ENCODE measurements around the gene DNAH5. TPM values are rescaled to one million over a fixed set of nuclear protein-coding genes. Genes with fewer than 3 reads are reported as not detected.

DNAH5 gene
- polyA plus RNA-seq, 3 donors = not detected

DNA sequence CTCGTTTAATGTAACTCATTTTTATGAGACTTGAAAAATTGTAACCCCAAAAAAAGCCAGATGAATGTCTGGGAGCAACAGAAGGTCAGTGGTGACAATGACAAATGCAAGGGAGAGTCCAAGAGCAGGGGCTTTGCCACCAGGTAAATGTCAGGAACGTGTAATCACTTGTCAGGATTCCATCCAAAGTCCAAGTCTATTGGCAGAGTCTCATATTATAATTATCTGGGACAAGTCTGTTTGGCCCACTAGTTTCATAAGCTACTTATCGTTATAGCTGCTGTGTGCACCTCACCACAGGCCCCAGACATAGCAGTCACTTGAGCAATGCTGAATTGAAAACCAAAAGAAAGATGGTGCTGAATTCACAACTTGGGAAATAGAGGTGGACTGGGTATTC lies 180.8 kb downstream of the DNAH5 start:
- Histone ChIP-seq H3K79me2 (ENCODE audit: insufficient read depth, low read length) (no peaks in the 10 kb centered on the region), H3K4me2 (replicated peaks; ENCODE audit: extremely low read depth, low read length, poor library complexity, severe bottlenecking) (no peak overlapping the region), H4K20me1 (ENCODE audit: insufficient read depth, low read length) (no peaks in the 10 kb centered on the region), H3K9me3 (replicated peaks in 1 of 2; ENCODE audit: control insufficient read depth in 1 of 2, insufficient read depth in 1 of 2, low read length in 2 of 2) (no peaks in the 10 kb centered on the region), H3K36me3 (replicated peaks in 1 of 2; ENCODE audit: control insufficient read depth in 1 of 2, insufficient read depth in 2 of 2, low read length in 2 of 2) (no peaks in the 10 kb centered on the region), H3K27me3 (ENCODE audit: control insufficient read depth in 2 of 2, insufficient read depth in 2 of 2, low read length in 2 of 2) (no peaks in the 10 kb centered on the region), H3K4me1 (ENCODE audit: control insufficient read depth in 1 of 2, insufficient read depth in 2 of 2, low read length in 2 of 2) (no peaks in the 10 kb centered on the region), H2AFZ (ENCODE audit: insufficient read depth, low read depth, low read length, poor library complexity, severe bottlenecking) (no peak overlapping the region), H3K4me3 (replicated peaks in 1 of 3; ENCODE audit: low read depth in 2 of 3, low read length in 3 of 3) (no peak overlapping the region), H3K27ac (ENCODE audit: low read depth in 1 of 2, low read length in 2 of 2) (no peak overlapping the region), H3K9ac (ENCODE audit: insufficient read depth, low read length, poor library complexity, severe bottlenecking) (no peak overlapping the region)
- Mint-ChIP-seq H3K36me3 (no peaks in the 10 kb centered on the region), H3K27ac (no peak overlapping the region), H3K4me3 (no peak overlapping the region), H3K27me3 (ENCODE audit: low read depth in 3 of 3) (peaks cover 0 to under 1% (median 0%) of the 10 kb centered on the region in 3 donors), H3K9me3 (peaks cover 0 to 15% (median 9%) of the 10 kb centered on the region in 7 donors), H3K4me1 (no peaks in the 10 kb centered on the region)
- intact Hi-C loops (cut with micrococcal nuclease) = no loop called here
- WGBS (ENCODE audit: insufficient coverage) = 80% methylated on average over 1 of the region's 3 CpGs
- no peak for DNase-seq
- TF ChIP-seq CTCF (IDR thresholded peaks at IDR 0.05) = no peak

DNA sequence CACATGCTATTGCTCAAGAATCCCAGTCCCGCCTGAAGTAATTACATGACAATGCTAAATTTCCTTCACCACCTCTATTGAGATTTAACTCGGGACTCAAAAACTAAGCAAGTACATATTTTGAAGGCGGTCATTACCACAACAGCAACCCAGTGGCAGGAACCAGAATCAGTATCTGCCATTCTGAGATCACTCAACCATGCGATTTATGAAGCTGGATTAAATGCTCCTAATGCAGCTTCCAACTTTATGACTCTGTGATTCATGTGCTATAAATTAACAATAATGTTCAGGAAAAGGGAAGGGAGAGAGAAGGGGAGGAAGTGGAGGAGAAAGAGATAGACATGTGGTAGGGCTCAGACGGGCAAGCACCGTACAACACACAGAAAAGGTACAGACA lies 194.7 kb downstream of the DNAH5 start:
- peaks cover 0 to 1% (median 0%) of the 10 kb centered on the region in 3 donors for H3K27me3 Mint-ChIP-seq (ENCODE audit: low read depth in 3 of 3)
- Histone ChIP-seq H3K79me2 (ENCODE audit: insufficient read depth, low read length) (no peaks in the 10 kb centered on the region), H3K9me3 (replicated peaks in 1 of 2; ENCODE audit: control insufficient read depth in 1 of 2, insufficient read depth in 1 of 2, low read length in 2 of 2) (no peaks in the 10 kb centered on the region), H3K4me1 (ENCODE audit: control insufficient read depth in 1 of 2, insufficient read depth in 2 of 2, low read length in 2 of 2) (no peaks in the 10 kb centered on the region), H3K36me3 (replicated peaks in 1 of 2; ENCODE audit: control insufficient read depth in 1 of 2, insufficient read depth in 2 of 2, low read length in 2 of 2) (no peaks in the 10 kb centered on the region), H3K4me3 (replicated peaks in 1 of 3; ENCODE audit: low read depth in 2 of 3, low read length in 3 of 3) (no peak overlapping the region), H4K20me1 (ENCODE audit: insufficient read depth, low read length) (no peaks in the 10 kb centered on the region), H3K9ac (ENCODE audit: insufficient read depth, low read length, poor library complexity, severe bottlenecking) (no peak overlapping the region), H3K27ac (ENCODE audit: low read depth in 1 of 2, low read length in 2 of 2) (no peak overlapping the region), H3K27me3 (ENCODE audit: control insufficient read depth in 2 of 2, insufficient read depth in 2 of 2, low read length in 2 of 2) (no peaks in the 10 kb centered on the region), H3K4me2 (replicated peaks; ENCODE audit: extremely low read depth, low read length, poor library complexity, severe bottlenecking) (no peak overlapping the region), H2AFZ (ENCODE audit: insufficient read depth, low read depth, low read length, poor library complexity, severe bottlenecking) (no peak overlapping the region)
- no peak for DNase-seq
- peak overlapping the region in 1 of 7 donors; percentile 55 for H3K27ac Mint-ChIP-seq
- H3K36me3 Mint-ChIP-seq = no peaks in the 10 kb centered on the region
- no peaks in the 10 kb centered on the region for H3K4me1 Mint-ChIP-seq
- 29% methylated on average over 3 of the region's 6 CpGs for WGBS (ENCODE audit: insufficient coverage)
- H3K4me3 Mint-ChIP-seq = no peak overlapping the region
- no peak for TF ChIP-seq CTCF (IDR thresholded peaks at IDR 0.05)
- H3K9me3 Mint-ChIP-seq = peaks cover 0 to 13% (median 6%) of the 10 kb centered on the region in 7 donors
- intact Hi-C loops (cut with micrococcal nuclease) = no loop called here
